NOMO-1 treated with DMSO at 0.1 percent for 48 hours (cell line): ENCODE measurements around the gene MOGAT3.
A peak's percentile ranks its signal among the peaks of the same experiment; 100 is the strongest.

ENCODE experiments used
- DNase-seq: peaks from one replicate; lab custom pipeline; 2025; ENCODE audit not compliant: unreplicated experiment; lab: John Stamatoyannopoulos, UW

Gene MOGAT3, protein sequence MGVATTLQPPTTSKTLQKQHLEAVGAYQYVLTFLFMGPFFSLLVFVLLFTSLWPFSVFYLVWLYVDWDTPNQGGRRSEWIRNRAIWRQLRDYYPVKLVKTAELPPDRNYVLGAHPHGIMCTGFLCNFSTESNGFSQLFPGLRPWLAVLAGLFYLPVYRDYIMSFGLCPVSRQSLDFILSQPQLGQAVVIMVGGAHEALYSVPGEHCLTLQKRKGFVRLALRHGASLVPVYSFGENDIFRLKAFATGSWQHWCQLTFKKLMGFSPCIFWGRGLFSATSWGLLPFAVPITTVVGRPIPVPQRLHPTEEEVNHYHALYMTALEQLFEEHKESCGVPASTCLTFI

DNA sequence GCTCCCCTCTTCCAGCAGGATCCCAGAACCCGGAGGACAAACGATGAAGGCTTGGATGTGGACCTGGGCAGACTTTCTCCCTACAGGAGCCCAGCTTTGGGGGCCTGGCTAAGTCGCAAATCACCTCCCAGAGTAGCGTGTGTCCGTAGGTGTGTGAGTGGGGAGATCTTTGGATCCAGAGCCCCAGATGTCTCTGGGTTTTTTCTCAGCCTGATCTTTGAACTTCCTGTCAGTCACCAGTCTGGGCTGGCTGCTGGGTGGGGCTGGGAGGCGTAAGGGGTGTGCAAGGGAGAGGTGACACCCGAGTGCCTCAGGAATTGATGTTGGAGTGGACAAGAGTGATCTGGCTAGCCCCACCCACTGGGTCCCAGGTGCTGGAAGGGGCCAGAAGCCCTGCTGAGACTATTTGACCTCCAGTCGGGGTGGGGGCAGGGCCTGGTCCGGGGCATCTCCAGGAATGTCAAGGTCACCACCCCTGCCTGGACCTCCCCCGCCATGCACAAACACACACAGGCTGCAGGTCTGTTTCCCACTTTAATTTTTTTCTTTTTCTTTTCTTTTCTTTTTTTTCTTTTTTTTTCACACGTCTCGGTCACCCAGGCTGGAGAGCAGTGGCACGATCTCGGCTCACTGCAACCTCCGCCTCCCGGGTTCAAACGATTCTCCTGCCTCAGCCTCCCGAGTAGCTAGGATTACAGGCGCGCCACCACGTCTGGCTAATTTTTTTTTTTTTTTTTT, at the start of gene MOGAT3:
TSS of gene MOGAT3 (minus strand) at position 175 of the 738 bp plus-strand sequence. CDS start 182 bp downstream, outside the sequence.
- DNase-seq: no peak

GRCh38 chr7:101250324-101250723, 49.5 kb upstream of the MOGAT3 start:
- DNase-seq: no peak

- DNase-seq: no peak
Observed at GRCh38 chr7:101248276-101248675, 47.4 kb upstream of the MOGAT3 start.

- DNase-seq: no peak
Observed at GRCh38 chr7:101245147-101245668, 44.4 kb upstream of the MOGAT3 start.

GRCh38 chr7:101244375-101245146, 43.7 kb upstream of the MOGAT3 start, which contains the start of gene FIS1:
TSS of gene FIS1 (minus strand) at chr7:101245081. CDS start at chr7:101245004, 77 bp downstream.
- DNase-seq: peak; percentile 99

GRCh38 chr7:101243646-101244374, 43.0 kb upstream of the MOGAT3 start:
- DNase-seq: peak; percentile 69

GRCh38 chr7:101241443-101242349, 40.9 kb upstream of the MOGAT3 start:
- peak; percentile 88 for DNase-seq

DNA sequence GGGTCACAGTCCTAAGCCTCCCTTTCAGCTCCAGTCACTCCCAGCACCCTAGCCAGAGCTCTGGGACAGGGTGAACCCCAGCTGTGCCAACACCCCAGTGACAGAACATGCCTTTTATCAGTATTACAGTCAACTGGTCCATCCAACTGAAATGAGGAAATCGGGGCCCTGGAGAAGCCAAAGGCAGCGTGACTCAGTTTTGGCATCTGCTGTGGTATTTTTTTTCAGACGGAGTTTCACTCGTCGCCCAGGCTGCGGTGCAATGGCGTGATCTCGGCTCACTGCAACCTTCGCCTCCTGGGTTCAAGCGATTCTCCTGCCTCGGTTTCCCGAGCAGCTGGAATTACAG, 40.2 kb upstream of the MOGAT3 start:
- peak; percentile 88 for DNase-seq

DNA sequence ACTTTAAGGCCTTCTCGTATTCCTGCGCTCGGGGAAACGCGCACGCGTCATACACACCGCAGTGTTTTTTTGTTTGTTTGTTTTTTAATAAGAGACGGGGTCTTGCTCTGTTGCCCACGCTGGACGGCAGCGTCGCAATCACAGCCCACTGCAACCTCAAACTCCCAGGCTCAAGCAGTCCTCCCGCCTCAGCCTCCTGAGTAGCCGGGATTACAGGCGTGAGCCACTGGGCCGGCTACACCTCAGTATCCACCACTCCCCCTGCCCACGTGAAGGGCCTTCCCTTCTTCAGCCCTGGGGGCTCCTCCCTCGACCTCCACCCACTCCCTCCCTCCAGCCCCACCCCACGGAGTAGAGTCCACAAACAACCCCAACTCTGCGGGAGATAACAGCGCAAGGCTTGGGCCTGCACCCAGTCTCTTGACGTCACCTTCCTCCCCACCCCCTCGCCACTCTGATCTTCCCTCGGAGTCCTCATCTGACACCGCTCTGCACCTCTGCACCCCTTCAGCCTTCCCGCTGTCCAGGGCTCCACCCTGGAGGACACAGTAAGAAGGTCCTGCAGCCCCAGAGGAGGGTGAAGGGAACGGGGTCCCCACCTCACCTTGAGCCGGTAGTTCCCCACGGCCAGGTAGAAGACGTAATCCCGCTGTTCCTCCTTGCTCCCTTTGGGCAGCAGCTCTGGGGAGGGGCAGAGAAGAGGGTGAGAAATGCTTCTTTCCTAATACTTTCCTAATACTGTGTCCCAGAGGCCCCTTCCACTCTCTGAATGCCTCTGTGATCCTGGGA, 39.6 kb upstream of the MOGAT3 start:
- DNase-seq: no peak

- DNase-seq: no peak
Observed at GRCh38 chr7:101239951-101240220, 39.0 kb upstream of the MOGAT3 start.

GRCh38 chr7:101239191-101239950, 38.5 kb upstream of the MOGAT3 start:
- DNase-seq: no peak

DNA sequence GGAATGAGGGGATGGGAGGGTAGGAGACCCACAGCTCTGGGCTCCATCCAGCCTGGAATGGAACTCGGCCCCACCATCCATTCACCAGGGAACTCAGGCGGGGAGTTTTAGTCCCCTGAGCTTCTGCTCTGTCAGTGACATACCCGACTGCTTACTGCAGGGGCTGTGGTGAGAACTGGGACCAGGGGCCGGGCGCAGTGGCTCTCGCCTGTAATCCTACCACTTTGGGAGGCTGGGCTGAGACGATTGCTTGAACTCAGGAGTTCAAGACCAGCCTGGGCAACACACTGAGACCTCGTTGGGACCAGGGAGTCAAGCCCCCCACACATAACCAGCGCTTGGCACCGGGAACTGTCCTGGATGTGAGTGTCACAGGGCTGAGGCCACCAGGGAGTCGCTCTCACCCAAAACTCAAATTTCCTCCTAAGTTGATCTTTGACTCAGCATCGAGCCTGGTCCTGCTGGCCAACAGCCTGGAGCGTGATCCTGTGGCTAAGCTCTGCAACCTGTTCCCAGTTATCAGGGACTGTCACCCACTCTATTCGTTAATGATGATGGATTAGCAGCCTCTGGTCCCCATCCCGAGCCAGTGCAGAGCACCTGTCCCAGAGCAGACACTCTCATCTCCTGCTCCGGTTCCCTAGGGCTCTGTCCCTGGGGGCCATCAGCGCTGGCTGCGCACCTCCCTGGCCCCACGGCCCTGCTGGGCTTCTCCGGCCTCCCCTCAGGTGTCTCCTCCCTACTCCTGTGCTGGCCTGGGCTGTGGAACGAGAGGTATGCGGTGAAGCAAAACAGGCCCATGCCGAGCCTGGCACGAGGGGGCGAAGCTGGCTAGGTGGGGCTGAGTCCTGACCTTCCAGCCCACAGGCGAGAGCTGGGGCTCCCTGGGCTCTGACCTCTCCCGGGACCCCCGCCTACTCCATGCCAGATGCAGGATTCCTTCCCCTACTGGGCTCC, 37.7 kb upstream of the MOGAT3 start:
- no peak for DNase-seq

- peak; percentile 40 for DNase-seq
Observed at GRCh38 chr7:101237206-101238067, 36.6 kb upstream of the MOGAT3 start, which contains the start of gene CLDN15. TSS of gene CLDN15 (minus strand) at chr7:101237802. CDS start at chr7:101237581, 221 bp downstream.

DNA sequence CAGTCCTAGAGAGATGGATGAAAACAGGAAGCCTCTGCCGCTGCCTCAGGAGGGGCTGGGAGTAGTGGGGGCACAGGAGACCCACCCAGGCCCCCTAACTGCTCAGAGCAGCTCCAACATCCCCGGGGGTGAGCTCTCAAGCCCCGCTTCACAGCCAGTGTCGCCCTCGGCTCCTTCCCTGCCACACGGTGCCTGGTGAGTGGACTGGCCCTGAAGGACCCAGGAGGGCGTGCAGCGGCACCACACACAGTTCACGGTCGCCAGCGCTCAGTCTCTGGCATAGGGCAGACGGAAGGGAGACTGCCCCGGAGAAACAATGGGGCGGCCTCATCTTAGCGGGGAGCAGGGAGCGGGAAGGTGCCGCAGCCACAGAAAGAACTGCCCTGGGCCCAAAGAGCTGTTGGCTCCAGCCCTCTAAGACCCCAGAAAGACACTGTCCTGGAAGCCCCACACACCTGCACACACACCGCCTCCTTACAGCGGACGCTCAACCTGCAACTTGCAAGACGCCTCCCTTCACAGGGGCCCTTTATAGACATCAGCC, 35.5 kb upstream of the MOGAT3 start:
- DNase-seq: no peak

DNA sequence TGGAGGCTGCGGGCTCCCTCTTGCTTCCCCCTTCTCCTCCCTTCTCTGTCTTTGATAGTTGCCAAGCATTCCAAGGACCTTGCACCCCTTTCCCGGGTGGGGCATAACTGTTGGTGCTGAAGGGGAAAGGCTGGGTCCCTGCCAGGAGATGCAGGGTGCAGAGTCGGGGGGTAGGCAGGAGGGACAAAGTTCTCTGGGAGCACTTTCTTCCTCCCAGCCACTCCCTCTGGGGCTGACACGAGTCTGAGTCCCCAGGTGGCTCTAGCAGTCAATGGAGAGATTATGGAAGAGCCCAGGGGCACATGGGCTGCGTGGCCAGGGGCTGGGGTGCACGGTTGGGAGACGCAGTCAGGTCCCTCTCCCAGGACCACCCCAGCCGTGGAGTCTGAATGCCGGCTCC, 34.7 kb upstream of the MOGAT3 start:
- DNase-seq: no peak

GRCh38 chr7:101235050-101235449, 34.2 kb upstream of the MOGAT3 start:
- DNase-seq: peak; percentile 37
